Tracheal epithelial cell (primary cell): ENCODE measurements around the gene USO1. TPM values are rescaled to one million over a fixed set of nuclear protein-coding genes. Genes with fewer than 3 reads are reported as not detected.

ENCODE experiments used
- total RNA-seq: library from RNA; depleted of rRNA; stranded (reverse); fragments of >200 nt; gene quantifications from 2 replicates; pipeline ENCODE4 v1.2.1, GENCODE V29; 2014

The USO1 gene
- 80.0 and 117 TPM in 2 replicates for total RNA-seq

GRCh38 chr4:75724066-75724866 is at the start of gene USO1:
TSS of gene USO1 (plus strand) at chr4:75724577. CDS start at chr4:75724820, 243 bp downstream.

Other genes starting within 250 kb of the USO1 start
- gene RCHY1, start 210.2 kb upstream of the USO1 start, total RNA-seq: 14.5 and 25.3 TPM in 2 replicates
- 8.2 and 12.6 TPM in 2 replicates for gene THAP6, start 210.1 kb upstream of the USO1 start, total RNA-seq
- gene ODAPH, start 168.5 kb upstream of the USO1 start, total RNA-seq: 0.96 TPM in 1 of 2 replicates, not detected in the other
- gene CDKL2, start 94.0 kb upstream of the USO1 start, total RNA-seq: 1.1 and 3.6 TPM in 2 replicates
- gene G3BP2, start 51.2 kb upstream of the USO1 start, total RNA-seq: 175 and 190 TPM in 2 replicates
- gene PPEF2, start 177.9 kb downstream of the USO1 start, total RNA-seq: 0.24 TPM in 1 of 2 replicates, not detected in the other
- gene NAAA, start 216.4 kb downstream of the USO1 start, total RNA-seq: 39.8 and 72.7 TPM in 2 replicates